Vagina (tissue), 2 donors: Measurements from ENCODE around the gene SFN. TPM values are rescaled to one million over a fixed set of nuclear protein-coding genes. Genes with fewer than 3 reads are reported as not detected.
A peak's percentile ranks its signal among the peaks of the same experiment; 100 is the strongest.

Source experiments
- DNase-seq, 2 donors: peaks; one replicate each; pipeline ENCODE4 v3.0.0-alpha.2; 2017; ENCODE audit errors: extremely low spot score in 2 of 2
- H3K27ac ChIP-seq: fragments of 200-600 bp; sonication (generic); one replicate; pipeline ENCODE4 v1.5.1; 2019
- H3K27me3 ChIP-seq: fragments of 200-600 bp; sonication (generic); one replicate; pipeline ENCODE4 v1.5.1; 2019
- H3K36me3 ChIP-seq, 2 donors: fragments of 200-600 bp; sonication (generic); one replicate each; pipeline ENCODE4 v1.5.1; 2017 to 2019
- H3K4me1 ChIP-seq: fragments of 200-600 bp; sonication (generic); one replicate; pipeline ENCODE4 v1.5.1; 2019
- H3K4me3 ChIP-seq, 2 donors: fragments of 200-600 bp; sonication (generic); 1 replicate in 1 of 2; 2 replicates in 1 of 2; pipeline ENCODE4 v1.5.1; 2016 to 2019
- H3K9me3 ChIP-seq: fragments of 200-600 bp; sonication (generic); one replicate; pipeline ENCODE4 v1.5.1; 2019
- POLR2A ChIP-seq, 2 donors: fragments of 450-650 bp; IDR thresholded peaks; one replicate each; pipeline ENCODE4 v1.6.1; 2017; ENCODE audit warnings: antibody characterized with exemption in 2 of 2, mild to moderate bottlenecking in 2 of 2, moderate library complexity in 2 of 2
- POLR2AphosphoS5 ChIP-seq, 2 donors: sonication (generic); formaldehyde crosslinking; IDR thresholded peaks; one replicate each; pipeline ENCODE4 v1.9.0; 2017; ENCODE audit warnings: antibody characterized with exemption in 2 of 2, mild to moderate bottlenecking in 2 of 2, low read depth in 1 of 2; ENCODE audit not compliant: insufficient read depth in 1 of 2
- intact Hi-C: fragments of 100-400 bp; cut with DNase I; formaldehyde crosslinking; loops from one replicate; pipeline ENCODE4 v1.15.1; 2023
- total RNA-seq: library from RNA; depleted of rRNA; stranded (reverse); fragments of >200 nt; gene quantifications from one replicate; pipeline ENCODE4 v1.2.3, GENCODE V29; 2016
- TF ChIP-seq, protein P1 (sequence below), 3 experiments: fragments of 450-650 bp in 2 of 3; fragments of 200-600 bp in 1 of 3; sonication (generic) in 1 of 3; IDR thresholded peaks; one replicate each; pipeline ENCODE4 v1.5.1; 2017 to 2019; ENCODE audit warnings: antibody characterized with exemption in 3 of 3, mild to moderate bottlenecking in 2 of 3, moderate library complexity in 2 of 3

Gene SFN
- total RNA-seq, 1 donor from 2014 or later = 406 TPM

DNA sequence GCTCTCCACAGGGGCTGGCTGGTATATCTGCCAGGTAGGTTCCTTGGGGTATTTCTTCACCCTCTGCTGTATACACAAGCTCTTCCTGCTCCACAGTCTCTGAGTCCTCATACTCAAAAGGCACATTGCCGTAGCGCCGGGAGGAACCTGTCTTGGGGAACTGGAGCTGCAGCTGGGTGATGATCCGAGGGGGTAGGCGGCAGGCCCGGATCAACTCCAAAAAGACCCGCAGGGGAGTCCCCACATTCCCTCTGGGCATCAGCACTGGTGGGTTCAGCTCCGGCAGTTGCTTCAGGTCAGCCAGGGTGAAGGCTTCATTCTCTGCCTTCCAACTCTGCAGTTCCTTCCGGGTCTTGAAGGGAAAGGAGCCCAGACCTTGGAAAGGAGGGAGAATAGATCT is 34.4 kb downstream of the SFN start:
- Histone ChIP-seq H3K36me3 (peaks cover 0 to 55% of the 10 kb centered on the region in 2 donors), H3K27ac (no peak overlapping the region), H3K27me3 (no peaks in the 10 kb centered on the region), H3K4me1 (peaks cover 27% of the 10 kb centered on the region), H3K9me3 (no peaks in the 10 kb centered on the region), H3K4me3 (no peak overlapping the region)
- TF ChIP-seq POLR2AphosphoS5 (IDR thresholded peaks at IDR 0.05; ENCODE audit: insufficient read depth in 1 of 2, low read depth in 1 of 2) (no peak), POLR2A (IDR thresholded peaks at IDR 0.05) (no peak)
- TF ChIP-seq, protein P1, sequence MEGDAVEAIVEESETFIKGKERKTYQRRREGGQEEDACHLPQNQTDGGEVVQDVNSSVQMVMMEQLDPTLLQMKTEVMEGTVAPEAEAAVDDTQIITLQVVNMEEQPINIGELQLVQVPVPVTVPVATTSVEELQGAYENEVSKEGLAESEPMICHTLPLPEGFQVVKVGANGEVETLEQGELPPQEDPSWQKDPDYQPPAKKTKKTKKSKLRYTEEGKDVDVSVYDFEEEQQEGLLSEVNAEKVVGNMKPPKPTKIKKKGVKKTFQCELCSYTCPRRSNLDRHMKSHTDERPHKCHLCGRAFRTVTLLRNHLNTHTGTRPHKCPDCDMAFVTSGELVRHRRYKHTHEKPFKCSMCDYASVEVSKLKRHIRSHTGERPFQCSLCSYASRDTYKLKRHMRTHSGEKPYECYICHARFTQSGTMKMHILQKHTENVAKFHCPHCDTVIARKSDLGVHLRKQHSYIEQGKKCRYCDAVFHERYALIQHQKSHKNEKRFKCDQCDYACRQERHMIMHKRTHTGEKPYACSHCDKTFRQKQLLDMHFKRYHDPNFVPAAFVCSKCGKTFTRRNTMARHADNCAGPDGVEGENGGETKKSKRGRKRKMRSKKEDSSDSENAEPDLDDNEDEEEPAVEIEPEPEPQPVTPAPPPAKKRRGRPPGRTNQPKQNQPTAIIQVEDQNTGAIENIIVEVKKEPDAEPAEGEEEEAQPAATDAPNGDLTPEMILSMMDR (IDR thresholded peaks at IDR 0.05) = no peak
- DNase-seq = no peak
- intact Hi-C loops = no loop called here

DNA sequence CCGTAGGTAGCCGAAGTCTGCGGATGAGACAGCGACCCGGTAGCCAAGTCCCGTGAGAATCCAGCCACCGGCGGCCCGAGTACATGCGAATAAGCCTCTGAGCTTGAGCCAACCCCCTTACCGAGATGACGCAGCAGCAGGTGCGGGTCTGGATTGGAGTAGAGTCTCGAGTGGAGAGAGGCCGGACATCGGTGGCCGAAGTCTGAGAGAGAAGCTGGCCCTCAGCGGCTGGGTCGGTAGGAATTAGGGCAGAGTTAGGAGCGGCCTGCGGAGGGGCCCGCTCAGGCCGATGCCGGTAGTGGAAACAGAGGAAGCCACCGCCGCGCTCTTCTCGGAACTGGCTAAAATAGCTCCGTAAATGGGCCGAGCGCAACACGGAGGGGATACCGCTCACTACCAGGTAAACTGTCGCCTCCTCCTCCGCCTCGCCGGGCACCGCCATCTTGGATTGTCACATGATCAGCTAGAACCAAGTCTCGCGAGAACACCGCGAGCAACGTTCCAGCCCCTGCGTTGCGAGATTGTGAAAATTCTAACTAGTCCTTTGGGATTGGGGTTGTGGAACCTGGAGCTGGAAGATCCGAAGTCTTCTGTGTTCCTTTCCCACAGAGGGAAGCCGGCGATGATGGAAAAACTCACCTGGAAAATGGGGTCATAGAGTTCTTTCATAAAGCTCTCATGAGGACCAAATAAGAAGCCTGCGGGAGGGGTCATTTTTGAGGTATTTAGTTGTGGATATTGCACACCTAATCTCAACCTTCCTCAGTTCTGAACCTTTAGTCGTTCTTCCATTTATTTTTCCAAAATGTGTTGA is 37.3 kb downstream of the SFN start, which contains the start of gene GPATCH3:
Gene GPATCH3, minus strand, starts transcription at position 467 of the 814 bp plus-strand sequence. Its CDS starts 25 bp downstream, at position 442.
- peak within 1 kb of the TSS; percentile 68 to 78 for H3K4me3 ChIP-seq
- TF ChIP-seq POLR2AphosphoS5 (IDR thresholded peaks at IDR 0.05; ENCODE audit: insufficient read depth in 1 of 2, low read depth in 1 of 2) (peak; percentile 86 to 93), POLR2A (IDR thresholded peaks at IDR 0.05) (peak in 1 of 2 donors; percentile 4)
- TF ChIP-seq, protein P1 (IDR thresholded peaks at IDR 0.05) = no peak
- H3K36me3 ChIP-seq = peaks cover 0 to 28% of the 10 kb centered on the region in 2 donors
- intact Hi-C loops = no loop called here
- H3K9me3 ChIP-seq = no peaks in the 10 kb centered on the region
- no peaks in the 10 kb centered on the region for H3K27me3 ChIP-seq
- peak within 1 kb of the TSS; percentile 83 for H3K27ac ChIP-seq
- peaks cover 27% of the 10 kb centered on the region for H3K4me1 ChIP-seq
- peak in 1 of 2 donors; percentile 92 for DNase-seq

DNA sequence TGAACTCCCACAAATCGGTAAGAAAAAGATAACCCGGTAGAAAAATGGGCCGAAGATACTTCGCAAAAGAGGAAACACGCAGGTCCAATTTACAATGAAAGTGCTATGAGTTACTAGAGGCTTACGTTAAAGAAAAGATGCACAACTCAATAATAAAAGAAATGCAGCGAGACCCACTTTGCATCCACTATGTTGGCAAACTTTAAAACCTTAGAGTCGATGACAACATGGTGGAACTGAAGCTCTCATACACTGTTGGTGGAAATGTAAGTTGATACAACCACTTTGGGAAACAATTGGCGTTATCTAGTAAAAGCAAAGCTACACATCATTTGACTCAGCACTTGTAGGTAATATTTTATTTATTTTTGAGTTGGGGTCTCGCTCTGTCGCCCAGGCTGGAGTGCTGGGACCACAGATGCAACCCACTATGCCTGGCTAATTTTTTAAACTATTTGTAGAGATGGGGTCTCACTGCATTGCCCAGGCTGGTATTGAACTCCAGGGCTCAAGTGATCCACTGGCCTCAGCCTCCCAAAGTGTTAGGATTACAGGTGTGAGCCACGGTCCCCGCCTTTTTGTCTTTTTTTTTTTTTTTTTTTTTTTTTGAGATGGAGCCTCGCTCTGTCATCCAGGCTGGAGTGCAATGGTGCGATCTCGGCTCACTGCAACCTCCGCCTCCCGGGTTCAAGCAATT is 38.0 kb downstream of the SFN start:
- intact Hi-C loops = no loop called here
- no peak for TF ChIP-seq POLR2A (IDR thresholded peaks at IDR 0.05)
- TF ChIP-seq, protein P1 (IDR thresholded peaks at IDR 0.05) = no peak
- TF ChIP-seq POLR2AphosphoS5 (IDR thresholded peaks at IDR 0.05; ENCODE audit: insufficient read depth in 1 of 2, low read depth in 1 of 2) = no peak
- peak overlapping the region; percentile 68 to 78 for H3K4me3 ChIP-seq

DNA sequence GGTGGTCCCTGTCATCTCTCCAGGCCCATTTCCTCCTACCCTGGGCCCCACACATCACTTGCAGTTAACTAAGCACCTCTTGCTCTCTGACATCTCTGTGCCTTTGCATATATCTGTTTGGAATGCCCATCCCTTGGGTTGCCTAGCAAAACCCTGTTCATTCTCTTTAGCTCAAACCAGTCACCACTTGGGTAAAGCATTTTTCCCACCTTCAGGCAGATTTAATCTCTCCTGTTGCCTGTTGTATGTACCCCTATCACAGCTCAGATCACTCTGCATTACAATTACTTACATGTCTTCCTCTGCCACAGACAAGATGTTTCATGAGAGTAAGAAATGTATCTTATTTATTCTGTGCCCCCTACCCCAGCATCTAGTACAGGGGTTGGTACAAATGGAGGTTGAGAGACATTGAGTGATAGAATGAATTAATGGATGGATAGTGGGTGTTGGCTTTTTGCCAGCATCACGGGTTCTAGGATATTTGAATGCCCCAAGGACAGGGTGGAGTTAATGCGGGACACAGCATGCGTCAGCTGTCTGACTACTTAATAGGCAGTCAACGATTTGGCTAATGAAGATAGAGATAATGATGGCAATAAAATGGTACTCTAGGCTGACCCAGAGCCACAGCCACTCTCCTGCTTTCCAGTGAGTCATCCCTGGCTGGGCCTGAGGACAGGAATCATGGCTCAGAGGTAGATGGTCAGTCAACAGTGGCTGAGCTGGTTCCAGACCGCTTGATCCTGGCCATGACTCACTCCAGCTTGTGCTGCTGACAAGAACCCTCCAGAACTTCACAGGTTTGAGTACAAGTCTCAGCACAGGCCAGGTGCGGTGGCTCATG is 44.3 kb downstream of the SFN start:
- Histone ChIP-seq H3K4me3 (no peak overlapping the region), H3K9me3 (no peaks in the 10 kb centered on the region), H3K27me3 (no peaks in the 10 kb centered on the region), H3K4me1 (no peaks in the 10 kb centered on the region), H3K27ac (no peak overlapping the region), H3K36me3 (no peaks in the 10 kb centered on the region)
- TF ChIP-seq, protein P1 (IDR thresholded peaks at IDR 0.05) = no peak
- TF ChIP-seq POLR2AphosphoS5 (IDR thresholded peaks at IDR 0.05; ENCODE audit: insufficient read depth in 1 of 2, low read depth in 1 of 2) (no peak), POLR2A (IDR thresholded peaks at IDR 0.05) (no peak)
- intact Hi-C loops = no loop called here
- no peak for DNase-seq

More for the DNA sequence above, 38.0 kb downstream of the SFN start:
- no peaks in the 10 kb centered on the region for H3K27me3 ChIP-seq
- peak overlapping the region; percentile 83 for H3K27ac ChIP-seq
- H3K9me3 ChIP-seq = no peaks in the 10 kb centered on the region
- H3K4me1 ChIP-seq = peaks cover 27% of the 10 kb centered on the region
- peaks cover 0 to 24% of the 10 kb centered on the region in 2 donors for H3K36me3 ChIP-seq
- DNase-seq = no peak
